Karpas-422 (cell line): ENCODE results near the gene C2orf74. TPM values are rescaled to one million over a fixed set of nuclear protein-coding genes. Genes with fewer than 3 reads are reported as not detected.
"Not testable (repeated sequence)": the region's sequence is repeated elsewhere in the genome, so short reads cannot be mapped to it uniquely, and the experiment has no call there.

Experiments
- DNase-seq: peaks from one replicate; pipeline ENCODE4 v3.0.0-alpha.2; 2015
- H2AFZ ChIP-seq: fragments of 200-600 bp; sonication (generic); 2 replicates; pipeline ENCODE4 v1.6.1; 2014; ENCODE audit warnings: antibody characterized with exemption, low read length, mixed read lengths
- H3K27ac ChIP-seq: fragments of 200-600 bp; sonication (generic); 2 replicates; pipeline ENCODE4 v1.5.1; 2014; ENCODE audit warnings: mild to moderate bottlenecking, low read length, moderate library complexity
- H3K27me3 ChIP-seq: fragments of 200-600 bp; sonication (generic); 2 replicates; pipeline ENCODE4 v1.6.1; 2014; ENCODE audit warnings: low read length, mixed read lengths
- H3K36me3 ChIP-seq: fragments of 200-600 bp; sonication (generic); 2 replicates; pipeline ENCODE4 v1.6.1; 2014; ENCODE audit warnings: low read length, mixed read lengths; ENCODE audit not compliant: insufficient read depth
- H3K4me1 ChIP-seq: fragments of 200-600 bp; sonication (generic); 2 replicates; pipeline ENCODE4 v1.6.1; 2014; ENCODE audit warnings: mild to moderate bottlenecking, low read length, mixed read lengths
- H3K4me2 ChIP-seq: fragments of 200-600 bp; sonication (generic); 2 replicates; pipeline ENCODE4 v1.6.1; 2014; ENCODE audit warnings: low read length, low read depth, mild to moderate bottlenecking; ENCODE audit not compliant: poor library complexity, severe bottlenecking
- H3K4me3 ChIP-seq: fragments of 200-600 bp; sonication (generic); 2 replicates; pipeline ENCODE4 v1.5.1; 2014; ENCODE audit warnings: mild to moderate bottlenecking, antibody characterized with exemption, low read length, mixed read lengths
- H3K79me2 ChIP-seq: fragments of 200-600 bp; sonication (generic); 2 replicates; pipeline ENCODE4 v1.6.1; 2014; ENCODE audit warnings: mild to moderate bottlenecking, low read length, mixed read lengths
- H3K9ac ChIP-seq: fragments of 200-600 bp; sonication (generic); 2 replicates; pipeline ENCODE4 v1.6.0; 2014; ENCODE audit warnings: low read length
- H3K9me2 ChIP-seq: fragments of 200-600 bp; sonication (generic), shearing (Covaris generic); replicated peaks from 2 replicates; pipeline ENCODE4 v1.6.0; 2014; ENCODE audit warnings: mild to moderate bottlenecking, low read length, moderate library complexity; ENCODE audit not compliant: insufficient read depth
- H3K9me3 ChIP-seq: fragments of 300-700, 200-600 bp; sonication (generic); 2 replicates; pipeline ENCODE4 v1.6.1; 2014; ENCODE audit warnings: low read length, mixed read lengths
- H4K20me1 ChIP-seq: fragments of 200-600 bp; sonication (generic); 2 replicates; pipeline ENCODE4 v1.6.1; 2014; ENCODE audit warnings: mild to moderate bottlenecking, antibody characterized with exemption, low read length, low read depth; ENCODE audit not compliant: insufficient read depth
- total RNA-seq: library from RNA; depleted of rRNA; stranded (reverse); fragments of >200 nt; shearing (Covaris generic); gene quantifications from 2 replicates; pipeline ENCODE4 v1.2.3, GENCODE V29; 2014; ENCODE audit warnings: low replicate concordance

Gene C2orf74
- total RNA-seq, 1 experiment from 2014 or later: 7.6 TPM

- no peaks in the 10 kb centered on the region for H4K20me1 ChIP-seq
Observed at GRCh38 chr2:61157371-61158003, 4.5 kb upstream of the C2orf74 start.

GRCh38 chr2:61158356-61158955, 3.5 kb upstream of the C2orf74 start:
- H3K9me2 ChIP-seq: no peaks in the 10 kb centered on the region
- H2AFZ ChIP-seq: no peak overlapping the region
- H3K4me2 ChIP-seq: no peak overlapping the region
- H3K9me3 ChIP-seq: no peaks in the 10 kb centered on the region
- no peak for DNase-seq
- H3K4me3 ChIP-seq: no peak overlapping the region
- no peak overlapping the region for H3K9ac ChIP-seq
- no peak overlapping the region for H3K27ac ChIP-seq
- H4K20me1 ChIP-seq: no peaks in the 10 kb centered on the region
- peaks cover 5% of the 10 kb centered on the region; the same call in 1 of the 2 replicates for H3K36me3 ChIP-seq
- no peaks in the 10 kb centered on the region for H3K27me3 ChIP-seq
- H3K4me1 ChIP-seq: peaks cover 4% of the 10 kb centered on the region; the same call in 1 of the 2 replicates
- no peaks in the 10 kb centered on the region for H3K79me2 ChIP-seq

More at GRCh38 chr2:61157371-61158003, 4.5 kb upstream of the C2orf74 start:
- Histone ChIP-seq H2AFZ (no peak overlapping the region), H3K4me3 (no peak overlapping the region), H3K4me2 (no peak overlapping the region), H3K9me2 (no peaks in the 10 kb centered on the region), H3K27ac (no peak overlapping the region), H3K79me2 (no peaks in the 10 kb centered on the region), H3K9me3 (no peaks in the 10 kb centered on the region), H3K27me3 (no peaks in the 10 kb centered on the region), H3K36me3 (peaks cover 5% of the 10 kb centered on the region; the same call in 1 of the 2 replicates), H3K9ac (no peak overlapping the region), H3K4me1 (peaks cover 4% of the 10 kb centered on the region; the same call in 1 of the 2 replicates)
- no peak for DNase-seq

GRCh38 chr2:61162721-61163120, 733 bp downstream of the C2orf74 start:
- Histone ChIP-seq H3K27ac (no peak overlapping the region), H3K4me3 (no peak overlapping the region), H3K27me3 (no peaks in the 10 kb centered on the region), H3K4me2 (no peak overlapping the region), H3K36me3 (peaks cover 12% of the 10 kb centered on the region; the same call in 1 of the 2 replicates), H3K79me2 (no peaks in the 10 kb centered on the region), H3K4me1 (peaks cover 4% of the 10 kb centered on the region; the same call in 1 of the 2 replicates), H3K9me3 (no peaks in the 10 kb centered on the region), H2AFZ (no peak overlapping the region), H3K9me2 (no peaks in the 10 kb centered on the region), H3K9ac (no peak overlapping the region), H4K20me1 (no peaks in the 10 kb centered on the region)
- no peak for DNase-seq

GRCh38 chr2:61165082-61165481, 3.1 kb downstream of the C2orf74 start:
- H3K9me3 ChIP-seq, H3K4me2 ChIP-seq, DNase-seq, H3K27ac ChIP-seq, H2AFZ ChIP-seq, H3K4me1 ChIP-seq, H3K9me2 ChIP-seq, H3K4me3 ChIP-seq, H3K27me3 ChIP-seq, H4K20me1 ChIP-seq, H3K79me2 ChIP-seq, H3K9ac ChIP-seq: not testable (repeated sequence)
- H3K36me3 ChIP-seq: peaks cover 12% of the 10 kb centered on the region; the same call in 1 of the 2 replicates

GRCh38 chr2:61165946-61166345, 4.0 kb downstream of the C2orf74 start:
- Histone ChIP-seq H3K27ac (no peak overlapping the region), H3K9ac (no peak overlapping the region), H3K79me2 (no peaks in the 10 kb centered on the region), H3K36me3 (peaks cover 8% of the 10 kb centered on the region; the same call in 1 of the 2 replicates), H4K20me1 (no peaks in the 10 kb centered on the region), H3K9me2 (no peaks in the 10 kb centered on the region), H3K4me3 (no peak overlapping the region), H3K27me3 (no peaks in the 10 kb centered on the region), H3K4me2 (no peak overlapping the region), H3K4me1 (peaks cover 4% of the 10 kb centered on the region; the same call in 1 of the 2 replicates), H3K9me3 (no peaks in the 10 kb centered on the region), H2AFZ (no peak overlapping the region)
- no peak for DNase-seq

GRCh38 chr2:61167579-61167978, 5.6 kb downstream of the C2orf74 start:
- Histone ChIP-seq H3K36me3 (peaks cover 6% of the 10 kb centered on the region; the same call in 1 of the 2 replicates), H3K4me1 (no peaks in the 10 kb centered on the region), H3K27me3 (no peaks in the 10 kb centered on the region), H3K79me2 (no peaks in the 10 kb centered on the region), H3K4me3 (no peak overlapping the region), H3K9me2 (no peaks in the 10 kb centered on the region), H4K20me1 (no peaks in the 10 kb centered on the region), H2AFZ (no peak overlapping the region), H3K27ac (no peak overlapping the region), H3K4me2 (no peak overlapping the region), H3K9me3 (no peaks in the 10 kb centered on the region), H3K9ac (no peak overlapping the region)
- no peak for DNase-seq

- Histone ChIP-seq H3K9me2 (no peaks in the 10 kb centered on the region), H3K4me3 (no peak overlapping the region), H3K79me2 (peaks cover 4% of the 10 kb centered on the region), H3K27ac (no peak overlapping the region), H3K4me2 (no peak overlapping the region), H2AFZ (no peak overlapping the region), H3K4me1 (peaks cover 7% of the 10 kb centered on the region), H3K9me3 (no peaks in the 10 kb centered on the region), H3K36me3 (no peaks in the 10 kb centered on the region), H3K9ac (no peak overlapping the region), H4K20me1 (no peaks in the 10 kb centered on the region), H3K27me3 (no peaks in the 10 kb centered on the region)
- DNase-seq: no peak
Observed at GRCh38 chr2:61172671-61173070, 10.7 kb downstream of the C2orf74 start.

GRCh38 chr2:61173116-61173515, 11.1 kb downstream of the C2orf74 start:
- H3K9ac ChIP-seq: no peak overlapping the region
- no peaks in the 10 kb centered on the region for H3K9me3 ChIP-seq
- peaks cover 9% of the 10 kb centered on the region for H3K4me1 ChIP-seq
- no peak for DNase-seq
- H3K27me3 ChIP-seq: no peaks in the 10 kb centered on the region
- no peak overlapping the region for H3K4me2 ChIP-seq
- H3K9me2 ChIP-seq: no peaks in the 10 kb centered on the region
- H3K36me3 ChIP-seq: no peaks in the 10 kb centered on the region
- no peak overlapping the region for H3K27ac ChIP-seq
- H4K20me1 ChIP-seq: no peaks in the 10 kb centered on the region
- H3K4me3 ChIP-seq: no peak overlapping the region
- no peak overlapping the region for H2AFZ ChIP-seq
- H3K79me2 ChIP-seq: peaks cover 8% of the 10 kb centered on the region
